Osteoblast (primary cell): ENCODE measurements around the gene DVL3. TPM values are rescaled to one million over a fixed set of nuclear protein-coding genes. Genes with fewer than 3 reads are reported as not detected.
"Not testable (repeated sequence)": the region's sequence is repeated elsewhere in the genome, so short reads cannot be mapped to it uniquely, and the experiment has no call there.

Experiments used
- DNase-seq: peaks from one replicate; pipeline ENCODE4 v3.0.0; 2011; ENCODE audit warnings: low spot score, mixed read lengths; ENCODE audit not compliant: insufficient read length; ENCODE audit errors: missing footprints
- H2AFZ ChIP-seq: 2 replicates; pipeline ENCODE4 v1.6.0; 2011; ENCODE audit warnings: mild to moderate bottlenecking, low read length
- H3K27ac ChIP-seq: 2 replicates; pipeline ENCODE4 v1.5.1; 2011; ENCODE audit warnings: mild to moderate bottlenecking, low read depth, low read length, moderate library complexity
- H3K27me3 ChIP-seq: 2 replicates; pipeline ENCODE4 v1.6.0; 2012; ENCODE audit warnings: mild to moderate bottlenecking, control low read depth, inconsistent platforms, low read length, moderate library complexity; ENCODE audit not compliant: insufficient read depth
- H3K36me3 ChIP-seq: 2 replicates; pipeline ENCODE4 v1.5.1; 2011; ENCODE audit warnings: mild to moderate bottlenecking, low read length, control low read depth, moderate library complexity; ENCODE audit not compliant: insufficient read depth
- H3K4me1 ChIP-seq: 2 replicates; pipeline ENCODE4 v1.5.1; 2011; ENCODE audit warnings: mild to moderate bottlenecking, low read length, control low read depth, moderate library complexity; ENCODE audit not compliant: insufficient read depth
- H3K4me2 ChIP-seq: 2 replicates; pipeline ENCODE4 v1.6.0; 2011; ENCODE audit warnings: mild to moderate bottlenecking, low read length; ENCODE audit not compliant: insufficient read depth
- H3K4me3 ChIP-seq: fragments of 200-600 bp; sonication (generic); 3 replicates; pipeline ENCODE4 v1.5.1; 2012; ENCODE audit warnings: mild to moderate bottlenecking, low read length, inconsistent platforms; ENCODE audit not compliant: insufficient read depth
- H3K79me2 ChIP-seq: 2 replicates; pipeline ENCODE4 v1.6.0; 2012; ENCODE audit warnings: mild to moderate bottlenecking, low read length, control low read depth, inconsistent platforms; ENCODE audit not compliant: insufficient read depth
- H3K9me3 ChIP-seq: 2 replicates; pipeline ENCODE4 v1.5.1; 2011; ENCODE audit warnings: low read depth, low read length, control low read depth
- H4K20me1 ChIP-seq: 2 replicates; pipeline ENCODE4 v1.6.0; 2012; ENCODE audit warnings: mild to moderate bottlenecking, low read length, control low read depth; ENCODE audit not compliant: insufficient read depth
- CTCF ChIP-seq: IDR thresholded peaks from 2 replicates; pipeline ENCODE4 v1.5.1; 2011; ENCODE audit warnings: mild to moderate bottlenecking, low read depth, low read length, moderate library complexity; ENCODE audit errors: extremely low read depth
- total RNA-seq: library from RNA; depleted of rRNA; stranded (reverse); fragments of >200 nt; gene quantifications from 2 replicates; pipeline ENCODE4 v1.2.3, GENCODE V29; 2012

The DVL3 gene
- total RNA-seq, 1 donor, result 60.4 TPM

- DNase-seq, result peak; percentile 96
- peak overlapping the region; percentile 71 for H3K4me2 ChIP-seq
- peaks cover 96% of the 10 kb centered on the region for H3K79me2 ChIP-seq
- H3K27ac ChIP-seq, result peak overlapping the region; percentile 98
- no peaks in the 10 kb centered on the region for H3K27me3 ChIP-seq
- H4K20me1 ChIP-seq, result peaks cover 55% of the 10 kb centered on the region
- no peak overlapping the region for H2AFZ ChIP-seq
- no peak for TF ChIP-seq CTCF
- peaks cover 49% of the 10 kb centered on the region for H3K4me1 ChIP-seq
- peak overlapping the region; percentile 50 for H3K4me3 ChIP-seq
- H3K36me3 ChIP-seq, result peaks cover 36% of the 10 kb centered on the region
- no peaks in the 10 kb centered on the region for H3K9me3 ChIP-seq
These were observed 5.3 kb downstream of the DVL3 start for GRCh38 chr3:184160456-184160855.

- peaks cover 50% of the 10 kb centered on the region for H4K20me1 ChIP-seq
- DNase-seq, H3K4me2 ChIP-seq, H2AFZ ChIP-seq, H3K4me3 ChIP-seq, H3K9me3 ChIP-seq, H3K27me3 ChIP-seq: not testable (repeated sequence)
- H3K27ac ChIP-seq, result peak overlapping the region; percentile 98
- peaks cover 41% of the 10 kb centered on the region for H3K4me1 ChIP-seq
- H3K79me2 ChIP-seq, result peaks cover 90% of the 10 kb centered on the region
- peaks cover 58% of the 10 kb centered on the region for H3K36me3 ChIP-seq
These were observed 7.4 kb downstream of the DVL3 start for GRCh38 chr3:184162571-184163070.

GRCh38 chr3:184164648-184165330, 9.6 kb downstream of the DVL3 start:
- Histone ChIP-seq H2AFZ (no peak overlapping the region), H3K4me2 (no peak overlapping the region), H3K27ac (no peak overlapping the region), H3K4me3 (no peak overlapping the region), H3K9me3 (no peaks in the 10 kb centered on the region), H3K4me1 (peaks cover 50% of the 10 kb centered on the region), H4K20me1 (peaks cover 41% of the 10 kb centered on the region), H3K36me3 (peaks cover 67% of the 10 kb centered on the region), H3K27me3 (no peaks in the 10 kb centered on the region), H3K79me2 (peaks cover 78% of the 10 kb centered on the region)
- TF ChIP-seq CTCF, result no peak
- DNase-seq, result no peak

- H3K4me3 ChIP-seq, result no peak overlapping the region
- no peaks in the 10 kb centered on the region for H3K27me3 ChIP-seq
- H3K9me3 ChIP-seq, result no peaks in the 10 kb centered on the region
- peaks cover 37% of the 10 kb centered on the region for H4K20me1 ChIP-seq
- H3K4me2 ChIP-seq, result no peak overlapping the region
- H2AFZ ChIP-seq, result no peak overlapping the region
- peaks cover 74% of the 10 kb centered on the region for H3K79me2 ChIP-seq
- no peak for TF ChIP-seq CTCF
- peaks cover 70% of the 10 kb centered on the region for H3K36me3 ChIP-seq
- peak overlapping the region; percentile 5 for H3K27ac ChIP-seq
- DNase-seq, result no peak
- H3K4me1 ChIP-seq, result peaks cover 44% of the 10 kb centered on the region
These were observed 10.4 kb downstream of the DVL3 start for GRCh38 chr3:184165543-184165942.
